ENCODE results near the gene MSH4. TPM values are rescaled to one million over a fixed set of nuclear protein-coding genes. Genes with fewer than 3 reads are reported as not detected.
A peak's percentile ranks its signal among the peaks of the same experiment; 100 is the strongest.
"Not testable (repeated sequence)": the region's sequence is repeated elsewhere in the genome, so short reads cannot be mapped to it uniquely, and the experiment has no call there.

MSH4 gene
- under 1 TPM; 0.35 to 0.66 (median 0.41) TPM for total RNA-seq
- long read RNA-seq, donor 1, partial matches to known transcripts, result 0 of 1 reads
- long read RNA-seq, donor 1, other reads (novel, unspliced or antisense), result 1 of 1 reads
- long read RNA-seq, donor 2, result 0 reads

GRCh38 chr1:75796376-75797272, at the start of gene MSH4:
Gene MSH4, plus strand, starts transcription at chr1:75796882. Its CDS starts 104 bp downstream, at chr1:75796986.
- intact Hi-C loops (cut with DNase I, micrococcal nuclease), result no loop called here
- Histone ChIP-seq H3K36me3 (ENCODE audit: low read depth) (peaks cover 5% of the 10 kb centered on the region), H3K4me3 (no peak within 1 kb of the TSS), H3K4me1 (ENCODE audit: low read depth) (peaks cover under 1% of the 10 kb centered on the region), H3K9me3 (no peaks in the 10 kb centered on the region)
- DNase-seq (peak in 1 of 3 donors; percentile 55), ATAC-seq (peak; percentile 48)
- TF ChIP-seq CTCF (IDR thresholded peaks at IDR 0.05), result no peak

- DNase-seq; H3K4me3 ChIP-seq; H3K36me3 ChIP-seq (ENCODE audit: low read depth); intact Hi-C loops (cut with DNase I, micrococcal nuclease); ATAC-seq; H3K4me1 ChIP-seq (ENCODE audit: low read depth); H3K9me3 ChIP-seq: not testable (repeated sequence)
Observed at GRCh38 chr1:75757210-75757609, 39.5 kb upstream of the MSH4 start.

GRCh38 chr1:75758543-75758942, 38.1 kb upstream of the MSH4 start:
- DNase-seq; H3K4me1 ChIP-seq (ENCODE audit: low read depth); ATAC-seq; intact Hi-C loops (cut with DNase I, micrococcal nuclease); H3K36me3 ChIP-seq (ENCODE audit: low read depth); H3K4me3 ChIP-seq; H3K9me3 ChIP-seq: not testable (repeated sequence)

GRCh38 chr1:75764057-75764655, 32.5 kb upstream of the MSH4 start:
- intact Hi-C loops (cut with DNase I, micrococcal nuclease), result no loop called here
- no peak for DNase-seq
- no peak for ATAC-seq
- Histone ChIP-seq H3K36me3 (ENCODE audit: low read depth) (no peaks in the 10 kb centered on the region), H3K9me3 (no peaks in the 10 kb centered on the region), H3K4me1 (ENCODE audit: low read depth) (no peaks in the 10 kb centered on the region), H3K4me3 (no peak overlapping the region)
- TF ChIP-seq CTCF (IDR thresholded peaks at IDR 0.05), result no peak

- no peak for DNase-seq
- ATAC-seq, result no peak
- intact Hi-C loops (cut with DNase I, micrococcal nuclease), result no loop called here
Observed at GRCh38 chr1:75765697-75766355, 30.9 kb upstream of the MSH4 start.

More at GRCh38 chr1:75765697-75766355, 30.9 kb upstream of the MSH4 start:
- Histone ChIP-seq H3K36me3 (ENCODE audit: low read depth) (no peaks in the 10 kb centered on the region), H3K4me1 (ENCODE audit: low read depth) (no peaks in the 10 kb centered on the region), H3K9me3 (no peaks in the 10 kb centered on the region), H3K4me3 (no peak overlapping the region)
- TF ChIP-seq CTCF (IDR thresholded peaks at IDR 0.05), result no peak
